Measurements from ENCODE around the gene KHDRBS1. TPM values are rescaled to one million over a fixed set of nuclear protein-coding genes. Genes with fewer than 3 reads are reported as not detected.
"Not testable (repeated sequence)": the region's sequence is repeated elsewhere in the genome, so short reads cannot be mapped to it uniquely, and the experiment has no call there.

Gene KHDRBS1
- total RNA-seq, 1 donor from 2014 or later: 61.7 TPM

GRCh38 chr1:32052887-32053286 lies 39.2 kb downstream of the KHDRBS1 start:
- intact Hi-C loops (cut with micrococcal nuclease): no loop called here
- ATAC-seq (no peak), DNase-seq (no peak)

- intact Hi-C loops (cut with micrococcal nuclease): no loop called here
- no peak for ATAC-seq
Observed at GRCh38 chr1:32055416-32055815, 41.7 kb downstream of the KHDRBS1 start.

GRCh38 chr1:32056598-32056997 lies 42.9 kb downstream of the KHDRBS1 start:
- intact Hi-C loops (cut with micrococcal nuclease): no loop called here
- DNase-seq: no peak
- ATAC-seq: no peak

More at GRCh38 chr1:32055416-32055815, 41.7 kb downstream of the KHDRBS1 start:
- no peak for DNase-seq

- intact Hi-C loops (cut with micrococcal nuclease): no loop called here
- ATAC-seq (no peak), DNase-seq (no peak)
Observed at GRCh38 chr1:32060914-32061313, 47.2 kb downstream of the KHDRBS1 start.

GRCh38 chr1:32062867-32063230 lies 49.2 kb downstream of the KHDRBS1 start:
- intact Hi-C loops (cut with micrococcal nuclease): no loop called here
- ATAC-seq: no peak

GRCh38 chr1:32063261-32063681 lies 49.6 kb downstream of the KHDRBS1 start:
- ATAC-seq (peak; percentile 51), DNase-seq (no peak)
- intact Hi-C loops (cut with micrococcal nuclease): no loop called here

More at GRCh38 chr1:32062867-32063230, 49.2 kb downstream of the KHDRBS1 start:
- DNase-seq: no peak

GRCh38 chr1:32065613-32066488 lies 52.2 kb downstream of the KHDRBS1 start:
- ATAC-seq; intact Hi-C loops (cut with micrococcal nuclease); DNase-seq: not testable (repeated sequence)

- intact Hi-C loops (cut with micrococcal nuclease): no loop called here
- ATAC-seq (peak; percentile 55), DNase-seq (no peak)
Observed at GRCh38 chr1:32066489-32066873, 52.8 kb downstream of the KHDRBS1 start.

GRCh38 chr1:32068957-32069588 lies 55.4 kb downstream of the KHDRBS1 start:
- no peak for ATAC-seq
- intact Hi-C loops (cut with micrococcal nuclease): no loop called here
- no peak for DNase-seq

GRCh38 chr1:32071758-32072621 lies 58.3 kb downstream of the KHDRBS1 start:
- intact Hi-C loops (cut with micrococcal nuclease): no loop called here
- DNase-seq (no peak), ATAC-seq (no peak)

- ATAC-seq: peak; percentile 96
- intact Hi-C loops (cut with micrococcal nuclease): no loop called here
- peak; percentile 99 for DNase-seq
Observed at GRCh38 chr1:32072622-32073298, 59.1 kb downstream of the KHDRBS1 start, which contains the start of gene TMEM39B. Gene TMEM39B (plus strand): TSS chr1:32072939. CDS start chr1:32073048, 109 bp downstream.

GRCh38 chr1:32073299-32074229 lies 59.9 kb downstream of the KHDRBS1 start:
- peak; percentile 59 for ATAC-seq
- no peak for DNase-seq
- intact Hi-C loops (cut with micrococcal nuclease): no loop called here

GRCh38 chr1:32074841-32075240 lies 61.2 kb downstream of the KHDRBS1 start:
- no peak for DNase-seq
- no peak for ATAC-seq
- intact Hi-C loops (cut with micrococcal nuclease): no loop called here

GRCh38 chr1:32077451-32077850 lies 63.8 kb downstream of the KHDRBS1 start:
- intact Hi-C loops (cut with micrococcal nuclease): no loop called here
- DNase-seq (no peak), ATAC-seq (no peak)

GRCh38 chr1:32082022-32082421 lies 68.4 kb downstream of the KHDRBS1 start:
- intact Hi-C loops (cut with micrococcal nuclease): no loop called here
- ATAC-seq (no peak), DNase-seq (no peak)

GRCh38 chr1:32086381-32086780 lies 72.7 kb downstream of the KHDRBS1 start:
- ATAC-seq; intact Hi-C loops (cut with micrococcal nuclease); DNase-seq: not testable (repeated sequence)

- DNase-seq: no peak
- no peak for ATAC-seq
- intact Hi-C loops (cut with micrococcal nuclease): no loop called here
Observed at GRCh38 chr1:32091176-32091575, 77.5 kb downstream of the KHDRBS1 start.

GRCh38 chr1:32091591-32091990 lies 77.9 kb downstream of the KHDRBS1 start:
- ATAC-seq: no peak
- DNase-seq: no peak
- intact Hi-C loops (cut with micrococcal nuclease): no loop called here

Measured in left ventricle myocardium superior (tissue), 1 donor.